ENCODE results near the gene SWAP70.

DNA sequence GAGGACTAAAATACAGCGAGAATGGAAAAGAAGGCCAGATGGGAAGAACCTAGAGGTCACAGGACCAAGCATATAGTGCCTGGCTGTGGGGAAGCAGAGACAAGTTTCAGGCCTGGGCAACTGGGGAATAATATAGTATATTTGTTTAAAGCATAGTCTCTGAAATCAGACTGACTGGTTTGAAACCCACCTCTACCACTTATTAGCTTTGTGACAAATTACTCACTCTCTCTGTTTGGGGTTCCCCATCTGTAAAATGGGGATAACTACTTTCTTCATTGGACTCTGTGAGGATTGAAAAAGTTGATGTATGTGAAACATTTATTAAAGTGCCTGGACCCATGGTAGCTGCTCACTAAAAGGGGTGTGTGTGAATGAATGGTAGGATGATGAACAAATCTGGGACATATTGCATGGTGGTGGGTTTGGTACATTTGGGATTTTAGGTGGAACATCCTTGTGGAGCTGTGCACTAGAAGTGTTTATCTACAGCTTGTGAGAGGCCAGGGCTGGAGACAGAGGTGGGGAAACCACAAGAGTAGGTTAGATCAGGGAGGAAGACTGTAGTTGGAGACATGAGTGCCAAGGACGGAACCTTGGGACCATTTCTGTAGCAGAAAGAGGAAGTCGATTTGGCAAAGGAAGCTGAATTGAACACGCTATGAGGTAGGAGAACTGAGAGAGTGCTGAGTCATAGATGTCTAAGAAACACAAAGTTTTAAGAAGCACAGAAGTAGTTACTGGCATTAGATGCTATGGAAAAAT is 52.6 kb downstream of the SWAP70 start:
- TF ChIP-seq RAD21 (IDR thresholded peaks at IDR 0.05; ENCODE audit: low read depth) (no peak), TAF1 (IDR thresholded peaks at IDR 0.05; ENCODE audit: low read depth) (no peak), CEBPB (IDR thresholded peaks at IDR 0.05) (no peak)

All from Ishikawa (cell line).